Esophagus muscularis mucosa (tissue), 4 donors: ENCODE measurements around the gene DOLK. TPM values are rescaled to one million over a fixed set of nuclear protein-coding genes. Genes with fewer than 3 reads are reported as not detected.

Source experiments
- DNase-seq: peaks from one replicate; pipeline ENCODE4 v3.0.0-alpha.2; 2017; ENCODE audit errors: extremely low spot score
- H3K27ac ChIP-seq, 4 donors: fragments of 200-600 bp; sonication (generic); replicated peaks in 1 of 4; 1 replicate in 3 of 4; 2 replicates in 1 of 4; pipeline ENCODE4 v1.5.1; 2016 to 2019; ENCODE audit warnings: mild to moderate bottlenecking in 1 of 4
- H3K27me3 ChIP-seq, 4 donors: fragments of 200-600 bp; sonication (generic); one replicate each; pipeline versions ENCODE4 v1.5.1 to v1.6.0; 2016 to 2019
- H3K36me3 ChIP-seq, 4 donors: fragments of 200-600 bp; sonication (generic); one replicate each; pipeline ENCODE4 v1.5.1; 2016 to 2019
- H3K4me1 ChIP-seq, 4 donors: fragments of 200-600 bp; sonication (generic); one replicate each; pipeline ENCODE4 v1.5.1; 2016 to 2019
- H3K4me3 ChIP-seq, 4 donors: fragments of 200-600 bp; sonication (generic); 1 replicate in 2 of 4; 2 replicates in 2 of 4; pipeline ENCODE4 v1.5.1; 2016 to 2019; ENCODE audit warnings: mild to moderate bottlenecking in 4 of 4, moderate library complexity in 1 of 4
- H3K9me3 ChIP-seq, 4 donors: fragments of 200-600 bp; sonication (generic); 1 replicate in 3 of 4; 2 replicates in 1 of 4; pipeline ENCODE4 v1.5.1; 2016 to 2019
- EP300 ChIP-seq: sonication (generic); formaldehyde crosslinking; IDR thresholded peaks from one replicate; pipeline ENCODE4 v1.6.1; 2017; ENCODE audit warnings: antibody characterized with exemption
- POLR2A ChIP-seq: fragments of 450-650 bp; IDR thresholded peaks from one replicate; pipeline ENCODE4 v1.6.1; 2017; ENCODE audit warnings: antibody characterized with exemption, moderate library complexity, mild to moderate bottlenecking, low read depth
- POLR2AphosphoS5 ChIP-seq, 2 donors: sonication (generic); formaldehyde crosslinking; IDR thresholded peaks; one replicate each; pipeline ENCODE4 v1.6.1; 2017; ENCODE audit warnings: antibody characterized with exemption in 2 of 2
- WGBS: methylation state at CpG from one replicate; pipeline ENCODE4 v1.1.5; 2018; 5-methylcytosine and 5-hydroxymethylcytosine counted together
- intact Hi-C: fragments of 100-400 bp; cut with DNase I; formaldehyde crosslinking; loops from one replicate; pipeline ENCODE4 v1.15.1; 2023
- total RNA-seq, 4 donors: library from RNA; depleted of rRNA; stranded (reverse); fragments of >200 nt; gene quantifications; one replicate each; pipeline versions ENCODE4 v1.1.0 to v1.2.1, GENCODE V29; 2016
- TF ChIP-seq, protein P1 (sequence below), 3 experiments: fragments of 200-600 bp in 2 of 3; fragments of 450-650 bp in 1 of 3; sonication (generic) in 2 of 3; IDR thresholded peaks; one replicate each; pipeline ENCODE4 v1.5.1; 2017 to 2019; ENCODE audit warnings: antibody characterized with exemption in 3 of 3, mild to moderate bottlenecking in 2 of 3, moderate library complexity in 1 of 3

Gene DOLK
- total RNA-seq, 4 donors from 2014 or later: 10.4 to 20.7 (median 14.1) TPM

DNA sequence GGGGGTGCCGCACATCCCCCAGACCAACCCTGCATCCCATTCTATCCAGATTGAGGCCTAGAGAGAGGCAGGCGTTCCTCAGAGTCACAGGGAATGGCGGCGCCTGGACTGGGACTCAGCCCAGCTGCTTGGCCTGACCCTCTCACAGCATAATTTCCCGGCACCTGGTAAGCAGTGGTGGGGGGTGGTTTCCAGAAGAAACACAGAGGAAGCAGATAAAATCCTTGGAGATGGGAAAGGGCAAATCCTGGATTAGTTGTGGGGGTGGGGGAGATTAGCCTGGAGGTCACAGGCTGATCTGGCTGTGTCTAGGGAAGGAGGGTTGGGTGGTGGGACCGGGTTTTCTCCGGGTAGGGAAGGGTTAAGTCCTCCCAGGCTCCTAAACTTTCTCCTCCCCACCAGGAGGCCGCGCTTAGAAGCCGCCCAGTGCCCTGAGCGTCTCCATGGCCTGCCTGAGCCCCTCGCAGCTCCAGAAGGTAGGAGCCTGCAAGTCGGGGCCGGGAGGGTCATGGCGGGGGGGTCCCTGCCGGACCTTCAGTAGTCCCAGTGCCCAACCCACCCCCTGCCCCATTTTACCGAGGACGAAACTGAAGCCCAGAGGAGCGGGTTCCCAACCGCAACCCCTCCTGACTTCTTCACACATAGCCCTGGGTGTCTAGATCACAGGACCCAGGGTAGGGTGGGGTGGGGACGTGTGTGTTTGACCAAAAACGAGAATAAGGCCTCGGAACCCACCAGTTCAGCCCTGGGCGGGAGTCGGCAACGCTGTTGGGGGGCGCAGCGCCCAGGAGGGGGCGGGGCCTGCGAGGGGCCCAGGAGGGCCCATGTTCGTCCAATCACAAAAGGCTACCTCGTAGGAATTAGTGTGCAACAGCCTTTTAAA lies 25.3 kb downstream of the DOLK start:
- 16% methylated on average over 24 of the region's 32 CpGs for WGBS
- peak overlapping the region; percentile 61 to 69 (median 66) for H3K4me3 ChIP-seq
- H3K27me3 ChIP-seq: no peaks in the 10 kb centered on the region
- peak overlapping the region; percentile 83 to 89 (median 86) for H3K27ac ChIP-seq
- H3K9me3 ChIP-seq: no peaks in the 10 kb centered on the region
- H3K4me1 ChIP-seq: peaks cover 43 to 60% (median 56%) of the 10 kb centered on the region in 4 donors
- peaks cover 0 to 21% (median 9%) of the 10 kb centered on the region in 4 donors for H3K36me3 ChIP-seq
- TF ChIP-seq EP300 (no peak), POLR2A (no peak), POLR2AphosphoS5 (IDR thresholded peaks at IDR 0.05) (peak in 1 of 2 donors; percentile 9)
- TF ChIP-seq, protein P1, sequence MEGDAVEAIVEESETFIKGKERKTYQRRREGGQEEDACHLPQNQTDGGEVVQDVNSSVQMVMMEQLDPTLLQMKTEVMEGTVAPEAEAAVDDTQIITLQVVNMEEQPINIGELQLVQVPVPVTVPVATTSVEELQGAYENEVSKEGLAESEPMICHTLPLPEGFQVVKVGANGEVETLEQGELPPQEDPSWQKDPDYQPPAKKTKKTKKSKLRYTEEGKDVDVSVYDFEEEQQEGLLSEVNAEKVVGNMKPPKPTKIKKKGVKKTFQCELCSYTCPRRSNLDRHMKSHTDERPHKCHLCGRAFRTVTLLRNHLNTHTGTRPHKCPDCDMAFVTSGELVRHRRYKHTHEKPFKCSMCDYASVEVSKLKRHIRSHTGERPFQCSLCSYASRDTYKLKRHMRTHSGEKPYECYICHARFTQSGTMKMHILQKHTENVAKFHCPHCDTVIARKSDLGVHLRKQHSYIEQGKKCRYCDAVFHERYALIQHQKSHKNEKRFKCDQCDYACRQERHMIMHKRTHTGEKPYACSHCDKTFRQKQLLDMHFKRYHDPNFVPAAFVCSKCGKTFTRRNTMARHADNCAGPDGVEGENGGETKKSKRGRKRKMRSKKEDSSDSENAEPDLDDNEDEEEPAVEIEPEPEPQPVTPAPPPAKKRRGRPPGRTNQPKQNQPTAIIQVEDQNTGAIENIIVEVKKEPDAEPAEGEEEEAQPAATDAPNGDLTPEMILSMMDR (IDR thresholded peaks at IDR 0.05): peak in 2 of 3 experiments; percentile 9 to 13
- DNase-seq: no peak
- intact Hi-C loops: loop anchor here (5.0 kb wide), 1 partner anchor 40 kb away; the partner anchor contains the start of genes KYAT1 and LRRC8A

- Histone ChIP-seq H3K27me3 (no peaks in the 10 kb centered on the region), H3K27ac (peak within 1 kb of the TSS; percentile 83 to 89 (median 86)), H3K4me1 (peaks cover 59 to 76% (median 72%) of the 10 kb centered on the region in 4 donors), H3K9me3 (no peaks in the 10 kb centered on the region), H3K4me3 (peak within 1 kb of the TSS; percentile 61 to 69 (median 66)), H3K36me3 (peaks cover 0 to 34% (median 20%) of the 10 kb centered on the region in 4 donors)
- WGBS: 69% methylated on average over 11 of the region's 13 CpGs
- TF ChIP-seq, protein P1 (IDR thresholded peaks at IDR 0.05): no peak
- no peak for TF ChIP-seq POLR2A
- TF ChIP-seq EP300: peak; percentile 70
- TF ChIP-seq POLR2AphosphoS5 (IDR thresholded peaks at IDR 0.05): peak; percentile 24 to 60
- DNase-seq: no peak
- intact Hi-C loops: loop anchor here (5.0 kb wide), 1 partner anchor 38 kb away; the partner anchor contains the start of genes KYAT1 and LRRC8A
Measured at GRCh38 chr9:128920381-128921058, 26.9 kb downstream of the DOLK start, which contains the start of gene PHYHD1. TSS of gene PHYHD1 (plus strand) at chr9:128920982. CDS start at chr9:128922324, 1,342 bp downstream.

DNA sequence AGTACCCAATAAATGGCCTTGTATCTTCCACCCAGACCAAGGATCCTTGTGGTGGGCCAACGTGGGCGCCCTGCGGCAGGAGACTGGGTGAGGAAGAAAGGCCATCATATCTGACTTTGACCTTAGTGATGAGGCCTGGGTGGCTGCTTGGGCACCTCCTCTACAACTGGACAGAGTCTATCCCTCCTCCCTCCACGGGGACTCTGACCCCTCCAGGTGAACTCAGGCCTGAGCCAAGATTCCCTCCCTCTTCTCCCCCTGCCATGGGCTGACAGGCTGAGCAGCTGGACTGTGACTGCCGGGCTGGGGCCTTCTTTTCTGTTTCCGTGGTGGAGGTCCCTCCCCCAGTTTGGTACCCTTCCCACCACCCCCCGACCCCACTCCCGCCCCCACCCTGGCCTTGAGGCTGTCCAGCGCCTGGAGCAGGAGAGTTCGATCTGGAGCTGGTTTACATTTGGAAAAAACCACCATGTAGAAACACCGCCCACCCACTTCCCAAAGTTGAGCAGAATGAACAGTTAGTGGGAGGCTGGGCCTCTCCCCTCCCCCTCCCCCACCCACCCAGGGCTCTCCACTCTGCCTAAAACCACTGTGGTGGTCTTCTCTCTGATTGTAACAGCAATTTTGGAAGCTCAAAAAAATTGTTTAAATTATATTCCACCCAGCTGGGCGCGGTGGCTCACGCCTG lies 27.9 kb downstream of the DOLK start:
- Histone ChIP-seq H3K36me3 (peaks cover 0 to 42% (median 27%) of the 10 kb centered on the region in 4 donors), H3K9me3 (no peaks in the 10 kb centered on the region), H3K4me1 (peaks cover 66 to 85% (median 82%) of the 10 kb centered on the region in 4 donors), H3K4me3 (no peak overlapping the region), H3K27me3 (no peaks in the 10 kb centered on the region), H3K27ac (peak overlapping the region; percentile 51 to 86 (median 84))
- 70% methylated on average over 10 of the region's 14 CpGs for WGBS
- DNase-seq: no peak
- TF ChIP-seq, protein P1 (IDR thresholded peaks at IDR 0.05): no peak
- TF ChIP-seq POLR2A: no peak
- TF ChIP-seq POLR2AphosphoS5 (IDR thresholded peaks at IDR 0.05): no peak
- no peak for TF ChIP-seq EP300
- intact Hi-C loops: loop anchor here (5.0 kb wide), 1 partner anchor 37 kb away; the partner anchor contains the start of genes KYAT1 and LRRC8A

DNA sequence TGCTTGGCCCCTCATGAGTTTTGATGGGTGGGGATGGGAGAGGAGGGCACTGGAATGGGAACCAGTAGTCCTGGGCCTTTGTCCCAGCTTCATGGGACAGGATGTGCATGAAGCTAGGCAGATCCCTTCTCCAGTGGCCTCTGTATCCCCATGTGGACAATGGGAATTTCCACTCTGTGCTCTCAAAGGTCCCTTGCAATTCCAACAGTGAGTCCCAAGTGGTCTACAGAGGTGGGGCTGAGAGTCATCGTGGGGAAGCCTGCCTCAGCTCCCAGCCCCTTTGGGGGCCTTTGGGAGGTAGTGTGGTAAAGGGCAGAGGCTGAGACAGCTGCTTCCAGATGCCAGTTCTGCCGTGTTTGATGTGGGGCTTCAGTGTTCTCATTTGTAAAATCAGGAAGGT lies 28.5 kb downstream of the DOLK start:
- Histone ChIP-seq H3K9me3 (no peaks in the 10 kb centered on the region), H3K36me3 (peaks cover 0 to 49% (median 30%) of the 10 kb centered on the region in 4 donors), H3K4me1 (peaks cover 73 to 91% (median 88%) of the 10 kb centered on the region in 4 donors), H3K4me3 (no peak overlapping the region), H3K27ac (peak overlapping the region; percentile 51 to 86 (median 84)), H3K27me3 (no peaks in the 10 kb centered on the region)
- no peak for TF ChIP-seq POLR2A
- TF ChIP-seq, protein P1 (IDR thresholded peaks at IDR 0.05): no peak
- no peak for TF ChIP-seq EP300
- no peak for TF ChIP-seq POLR2AphosphoS5 (IDR thresholded peaks at IDR 0.05)
- 68% methylated on average over 2 of the region's 2 CpGs for WGBS
- DNase-seq: no peak
- intact Hi-C loops: no loop called here
